ENCODE measurements around the gene ZNF678.
A peak's percentile ranks its signal among the peaks of the same experiment; 100 is the strongest.

ZNF678 gene

GRCh38 chr1:227723474-227723873 is 160.1 kb downstream of the ZNF678 start:
- H3K27me3 ChIP-seq (ENCODE audit: insufficient read depth, low read length) = no peaks in the 10 kb centered on the region
- H3K9me3 ChIP-seq (ENCODE audit: low read length) = peaks cover 12% of the 10 kb centered on the region
- peak overlapping the region; percentile 26 for H2AFZ ChIP-seq (ENCODE audit: low read depth, low read length)
- no peaks in the 10 kb centered on the region for H3K36me3 ChIP-seq (ENCODE audit: insufficient read depth, low read length)
- peaks cover 7% of the 10 kb centered on the region for H3K4me1 ChIP-seq (ENCODE audit: insufficient read depth, low read length)
- no peak overlapping the region for H3K4me3 ChIP-seq (ENCODE audit: low read length)

DNA sequence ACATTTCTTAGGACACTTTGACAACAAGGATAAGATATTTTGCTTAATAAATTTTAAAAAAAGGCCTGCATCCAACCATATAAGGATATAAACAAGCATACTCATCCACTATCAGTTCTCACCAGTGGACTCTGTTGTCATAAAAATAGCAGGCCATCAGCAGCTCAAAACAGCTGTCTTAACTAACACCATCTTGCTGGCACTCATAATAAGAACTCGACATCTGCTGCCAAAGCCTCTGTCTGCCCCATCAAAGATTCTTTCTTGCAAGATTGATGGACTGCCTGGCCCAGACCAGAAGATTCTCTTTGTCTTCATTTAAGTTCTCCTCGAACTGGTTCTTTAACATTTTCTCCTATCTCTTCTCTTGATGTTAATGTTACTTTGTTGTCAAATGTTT is 161.7 kb downstream of the ZNF678 start:
- peaks cover 21% of the 10 kb centered on the region for H3K4me1 ChIP-seq (ENCODE audit: insufficient read depth, low read length)
- peaks cover 5% of the 10 kb centered on the region for H3K9me3 ChIP-seq (ENCODE audit: low read length)
- H3K4me3 ChIP-seq (ENCODE audit: low read length) = no peak overlapping the region
- no peaks in the 10 kb centered on the region for H3K27me3 ChIP-seq (ENCODE audit: insufficient read depth, low read length)
- H2AFZ ChIP-seq (ENCODE audit: low read depth, low read length) = no peak overlapping the region
- no peaks in the 10 kb centered on the region for H3K36me3 ChIP-seq (ENCODE audit: insufficient read depth, low read length)

DNA sequence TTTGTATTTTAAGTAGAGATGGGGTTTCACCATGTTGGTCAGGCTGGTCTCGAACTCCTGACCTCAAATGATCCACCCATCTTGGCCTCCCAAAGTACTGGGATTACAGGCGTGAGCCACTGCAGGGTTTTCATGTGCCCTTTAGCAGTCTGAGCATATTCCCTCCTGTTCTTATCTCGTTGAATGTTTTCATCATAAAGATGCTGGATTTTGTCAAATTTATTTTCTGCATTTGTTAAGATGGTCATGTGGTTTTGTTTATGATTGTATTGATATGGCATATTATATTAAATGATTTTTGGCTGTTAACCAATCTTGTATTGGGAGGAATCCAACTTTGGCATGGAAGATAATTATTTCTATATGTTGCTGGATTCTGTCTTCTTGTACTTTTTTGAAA is 163.0 kb downstream of the ZNF678 start:
- H3K4me1 ChIP-seq (ENCODE audit: insufficient read depth, low read length) = peaks cover 24% of the 10 kb centered on the region
- H3K27me3 ChIP-seq (ENCODE audit: insufficient read depth, low read length) = no peaks in the 10 kb centered on the region
- no peaks in the 10 kb centered on the region for H3K9me3 ChIP-seq (ENCODE audit: low read length)
- peaks cover 4% of the 10 kb centered on the region for H3K36me3 ChIP-seq (ENCODE audit: insufficient read depth, low read length)
- H2AFZ ChIP-seq (ENCODE audit: low read depth, low read length) = no peak overlapping the region
- H3K4me3 ChIP-seq (ENCODE audit: low read length) = no peak overlapping the region
